WI38 (cell line): ENCODE measurements around the gene NR3C1.

Experiments used
- H3K4me3 ChIP-seq: 2 replicates; pipeline ENCODE4 v1.5.1; 2011; ENCODE audit warnings: low read depth, mild to moderate bottlenecking, control low read depth, low read length
- TF ChIP-seq, protein P1 (sequence below): IDR thresholded peaks from 2 replicates; pipeline ENCODE4 v1.5.1; 2012; ENCODE audit warnings: low read depth, mild to moderate bottlenecking, control low read depth, low read length

The NR3C1 gene

DNA sequence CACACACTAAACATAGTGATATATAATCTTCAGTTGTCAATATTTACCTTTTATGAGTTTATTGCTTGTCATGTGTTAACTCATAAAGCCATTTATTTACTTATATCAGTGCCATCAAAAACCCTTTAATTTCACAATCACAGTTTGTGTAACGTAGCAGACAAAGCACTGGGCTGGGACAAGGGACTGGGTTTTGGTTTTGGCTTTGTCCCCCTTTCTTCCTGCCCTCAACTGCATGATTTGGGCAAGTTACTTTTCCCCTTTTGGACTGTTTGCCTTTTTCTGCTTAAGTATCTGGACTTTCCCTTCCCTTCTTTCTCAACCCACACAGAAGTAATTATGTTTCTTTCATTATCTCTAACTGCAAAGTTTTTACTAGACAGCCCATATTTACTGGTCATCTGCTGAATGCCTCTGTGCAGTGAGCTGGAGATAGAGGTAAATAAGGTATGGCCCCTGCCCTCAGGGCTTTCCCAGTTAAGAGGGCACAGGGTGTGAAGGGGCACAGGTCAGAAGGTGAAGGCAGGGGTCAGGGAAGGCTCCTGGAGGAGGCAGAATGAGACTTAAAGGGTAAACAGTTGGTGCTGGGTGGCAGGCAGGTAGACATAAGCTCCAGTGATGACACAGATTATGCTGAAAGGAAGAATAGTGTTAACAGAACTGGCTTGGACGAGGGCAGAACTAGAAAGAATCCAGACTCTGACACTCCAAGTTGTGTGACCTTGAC, 14.8 kb upstream of the NR3C1 start:
- no peak overlapping the region for H3K4me3 ChIP-seq
- TF ChIP-seq, protein P1, sequence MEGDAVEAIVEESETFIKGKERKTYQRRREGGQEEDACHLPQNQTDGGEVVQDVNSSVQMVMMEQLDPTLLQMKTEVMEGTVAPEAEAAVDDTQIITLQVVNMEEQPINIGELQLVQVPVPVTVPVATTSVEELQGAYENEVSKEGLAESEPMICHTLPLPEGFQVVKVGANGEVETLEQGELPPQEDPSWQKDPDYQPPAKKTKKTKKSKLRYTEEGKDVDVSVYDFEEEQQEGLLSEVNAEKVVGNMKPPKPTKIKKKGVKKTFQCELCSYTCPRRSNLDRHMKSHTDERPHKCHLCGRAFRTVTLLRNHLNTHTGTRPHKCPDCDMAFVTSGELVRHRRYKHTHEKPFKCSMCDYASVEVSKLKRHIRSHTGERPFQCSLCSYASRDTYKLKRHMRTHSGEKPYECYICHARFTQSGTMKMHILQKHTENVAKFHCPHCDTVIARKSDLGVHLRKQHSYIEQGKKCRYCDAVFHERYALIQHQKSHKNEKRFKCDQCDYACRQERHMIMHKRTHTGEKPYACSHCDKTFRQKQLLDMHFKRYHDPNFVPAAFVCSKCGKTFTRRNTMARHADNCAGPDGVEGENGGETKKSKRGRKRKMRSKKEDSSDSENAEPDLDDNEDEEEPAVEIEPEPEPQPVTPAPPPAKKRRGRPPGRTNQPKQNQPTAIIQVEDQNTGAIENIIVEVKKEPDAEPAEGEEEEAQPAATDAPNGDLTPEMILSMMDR, result no peak

DNA sequence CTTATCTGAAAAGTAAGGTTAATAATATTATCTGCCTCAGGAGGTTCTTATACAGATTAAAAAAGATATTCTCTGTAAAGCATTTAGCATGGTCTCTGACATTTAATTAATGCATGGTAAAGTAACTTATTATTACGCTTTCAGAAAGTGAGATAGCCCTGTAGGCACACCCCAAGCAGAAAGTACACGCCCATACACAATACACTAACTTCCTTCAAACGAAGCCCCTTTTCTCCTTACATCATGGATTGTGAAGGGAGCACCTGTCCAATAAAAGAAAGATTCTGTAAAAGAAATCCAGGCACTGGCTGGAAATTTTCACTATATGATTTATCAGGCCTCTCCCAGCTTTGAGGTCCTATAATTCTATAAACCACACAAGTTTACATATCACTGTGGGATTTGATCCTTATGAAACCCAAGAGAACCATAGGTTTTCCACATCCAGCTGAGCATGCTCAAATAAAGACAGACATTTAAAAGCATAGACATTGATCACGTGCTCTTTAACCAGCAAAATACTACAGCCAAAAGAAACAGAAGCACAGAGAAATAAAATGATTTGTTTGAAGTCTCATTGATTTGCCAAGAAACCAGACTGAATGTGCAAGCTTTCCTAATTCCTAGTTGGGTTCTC, 14.1 kb upstream of the NR3C1 start:
- H3K4me3 ChIP-seq, result no peak overlapping the region
- TF ChIP-seq, protein P1, result no peak

DNA sequence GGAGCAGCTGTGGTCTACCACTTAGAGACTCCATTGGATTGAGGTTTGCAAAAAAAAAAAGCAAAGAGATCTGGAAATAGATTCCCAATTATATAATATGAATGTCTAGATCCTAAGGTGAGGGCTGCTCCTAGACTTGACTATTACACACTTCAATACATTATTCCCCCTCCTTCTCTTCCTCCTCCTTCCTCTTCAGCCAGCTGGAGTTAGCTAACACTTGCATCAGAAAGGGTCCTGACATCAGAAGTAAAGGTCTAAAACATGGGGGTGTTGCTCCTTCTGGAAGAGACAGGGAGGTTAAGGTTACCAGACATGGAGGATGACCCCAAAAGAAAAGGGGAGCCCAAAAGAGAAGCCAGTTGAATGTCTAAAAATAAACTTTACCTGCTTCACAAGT, 12.9 kb upstream of the NR3C1 start:
- TF ChIP-seq, protein P1, result no peak
- H3K4me3 ChIP-seq, result no peak overlapping the region

DNA sequence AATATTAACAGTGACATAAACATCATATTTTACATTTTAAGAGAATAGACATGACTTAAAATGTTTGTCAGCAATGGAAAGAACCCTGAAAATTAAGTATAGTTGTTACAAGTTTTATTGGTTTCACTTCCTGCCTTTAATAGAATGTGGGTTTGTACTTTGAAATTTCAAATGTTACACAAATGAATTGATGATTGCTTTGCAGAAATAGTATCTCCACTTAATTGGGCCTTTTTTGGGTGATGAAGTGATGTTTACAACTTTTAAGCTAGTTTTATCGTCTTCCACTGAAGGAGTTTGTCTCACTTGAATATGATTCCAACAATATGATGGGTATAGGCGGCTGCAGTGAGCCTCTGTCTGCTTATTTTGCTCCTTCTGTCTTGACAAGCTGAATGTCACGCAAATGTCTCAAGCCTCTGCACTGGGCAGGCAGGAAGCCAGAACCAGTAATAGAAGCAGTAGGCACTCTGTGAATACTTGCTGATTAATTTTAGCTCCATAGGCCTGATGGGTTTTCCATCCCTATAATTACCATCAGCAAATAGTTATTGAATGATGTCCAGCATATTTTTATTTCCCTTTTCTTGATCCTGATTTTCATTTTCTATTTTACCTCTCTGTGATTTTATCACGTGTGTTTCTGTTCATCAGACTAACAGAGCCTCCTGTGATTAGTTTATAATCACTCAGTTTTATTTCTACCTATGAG, 10.6 kb upstream of the NR3C1 start:
- TF ChIP-seq, protein P1, result no peak
- H3K4me3 ChIP-seq, result no peak overlapping the region

DNA sequence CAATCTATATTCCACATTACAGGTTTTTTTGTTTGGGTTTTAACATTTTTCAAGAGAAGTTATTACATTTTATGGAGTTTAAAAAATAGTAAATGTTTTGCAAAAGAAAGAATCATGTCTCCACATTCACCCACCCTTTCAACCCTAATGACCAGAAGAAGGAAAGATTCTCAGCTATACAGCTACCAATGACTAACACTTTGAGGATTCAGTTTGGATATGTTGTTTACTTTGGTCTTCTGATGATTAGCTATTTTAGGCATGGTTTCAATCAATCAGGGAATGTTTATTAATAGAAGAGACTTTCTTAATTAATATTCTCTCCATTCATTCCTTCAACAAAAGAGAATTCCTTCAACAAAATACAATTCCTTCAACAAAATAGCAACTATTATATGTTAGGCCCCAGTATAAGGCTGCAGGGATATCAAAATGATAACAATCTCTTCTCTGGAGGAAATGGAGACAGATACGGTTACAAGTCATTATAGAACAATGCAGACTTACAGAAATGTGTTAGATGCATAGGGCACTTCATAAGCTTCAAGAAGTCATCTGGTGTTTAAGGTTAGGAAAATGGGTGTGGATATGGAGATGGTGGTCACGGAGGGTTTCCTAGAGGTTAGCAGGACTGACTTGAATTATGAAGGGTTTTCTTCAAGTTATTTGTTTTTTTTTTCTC, 9.3 kb upstream of the NR3C1 start:
- TF ChIP-seq, protein P1, result no peak
- H3K4me3 ChIP-seq, result no peak overlapping the region

DNA sequence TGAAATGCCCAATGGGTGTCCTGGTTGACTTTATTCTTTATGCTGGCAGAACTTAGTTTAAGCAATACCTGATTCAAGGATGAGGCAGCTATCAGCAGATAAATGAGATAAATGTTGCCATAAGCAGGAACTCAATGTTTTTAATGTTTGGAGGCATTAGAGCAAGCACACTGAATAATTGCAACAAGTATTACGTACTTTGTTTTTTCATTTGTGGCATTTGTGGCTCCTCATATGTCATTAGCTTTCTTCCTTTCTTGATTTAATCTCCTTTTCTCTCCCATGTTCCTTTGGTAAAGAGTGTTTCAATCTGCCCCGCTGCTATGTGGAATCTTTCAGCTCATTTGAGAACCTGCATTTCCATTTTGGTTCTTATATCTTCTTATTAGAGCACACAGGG, 6.4 kb upstream of the NR3C1 start:
- TF ChIP-seq, protein P1, result no peak
- no peak overlapping the region for H3K4me3 ChIP-seq

DNA sequence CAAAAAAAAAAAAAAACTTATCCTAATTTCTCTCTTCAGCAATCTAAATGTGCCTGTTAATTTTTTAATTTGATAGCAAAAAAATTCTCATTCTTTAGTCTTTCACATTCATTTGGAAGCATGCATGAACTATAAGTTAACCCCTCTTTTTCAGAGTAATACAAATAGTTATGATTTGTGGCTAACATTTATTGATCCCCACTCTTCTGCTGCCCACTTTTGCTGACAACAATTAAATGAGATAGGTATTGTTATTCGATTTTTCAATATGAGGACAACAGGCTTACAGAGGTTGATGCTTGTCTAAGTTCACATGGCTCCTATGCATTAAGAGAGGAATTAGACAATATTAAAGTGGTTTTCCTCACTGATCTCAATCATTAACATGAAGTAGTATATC, 2.9 kb upstream of the NR3C1 start:
- TF ChIP-seq, protein P1, result no peak
- no peak overlapping the region for H3K4me3 ChIP-seq
